H1 (cell line): ENCODE results near the gene IGSF23.

ENCODE experiments used
- BRCA1 ChIP-seq: IDR thresholded peaks from 2 replicates; pipeline ENCODE4 v1.6.1; 2012; ENCODE audit warnings: low read depth, low read length, improper control_type of control experiment
- CEBPB ChIP-seq: IDR thresholded peaks from 2 replicates; pipeline ENCODE4 v1.6.1; 2012; ENCODE audit warnings: low read depth, low read length
- CTCF ChIP-seq, 3 experiments: IDR thresholded peaks; 1 replicate in 2 of 3; 2 replicates in 1 of 3; pipeline versions ENCODE4 v1.5.1 to v1.6.1; 2011; ENCODE audit warnings: low read length in 3 of 3, mild to moderate bottlenecking in 3 of 3, inconsistent platforms in 2 of 3, low read depth in 1 of 3, moderate library complexity in 1 of 3; ENCODE audit not compliant: insufficient read depth in 1 of 3; ENCODE audit errors: control extremely low read depth in 1 of 3
- EP300 ChIP-seq, 2 experiments: IDR thresholded peaks; 1 replicate in 1 of 2; 2 replicates in 1 of 2; pipeline ENCODE4 v1.6.1; 2011 to 2012; ENCODE audit warnings: low read depth in 2 of 2, low read length in 2 of 2, mild to moderate bottlenecking in 2 of 2, borderline replicate concordance in 1 of 2, inconsistent platforms in 1 of 2, moderate library complexity in 1 of 2
- EZH2 ChIP-seq: fragments of 200-600 bp; sonication (generic); IDR thresholded peaks from 2 replicates; pipeline ENCODE4 v1.7.1; 2012; ENCODE audit warnings: low read depth, mild to moderate bottlenecking, moderate library complexity, low read length, inconsistent platforms; ENCODE audit not compliant: severe bottlenecking
- HDAC2 ChIP-seq, 2 experiments: fragments of 300-600 bp in 1 of 2; sonication (generic) in 1 of 2; IDR thresholded peaks; 2 replicates each; pipeline ENCODE4 v1.6.1; 2011 to 2012; ENCODE audit warnings: low read depth in 2 of 2, low read length in 2 of 2, mild to moderate bottlenecking in 2 of 2, moderate library complexity in 2 of 2, borderline replicate concordance in 1 of 2, inconsistent platforms in 1 of 2
- JUND ChIP-seq: IDR thresholded peaks from 2 replicates; pipeline ENCODE4 v1.6.1; 2011; ENCODE audit warnings: mild to moderate bottlenecking, improper control_type of control experiment, low read length
- MAX ChIP-seq: IDR thresholded peaks from 2 replicates; pipeline ENCODE4 v1.6.1; 2012; ENCODE audit warnings: inconsistent platforms
- POLR2A ChIP-seq, 2 experiments: IDR thresholded peaks; 1 replicate in 1 of 2; 2 replicates in 1 of 2; pipeline ENCODE4 v1.6.1; 2011; ENCODE audit warnings: low read depth in 2 of 2, low read length in 2 of 2, mild to moderate bottlenecking in 2 of 2; ENCODE audit errors: control extremely low read depth in 1 of 2
- POLR2AphosphoS5 ChIP-seq: IDR thresholded peaks from 2 replicates; pipeline ENCODE4 v1.6.1; 2011; ENCODE audit warnings: low read depth, low read length
- RXRA ChIP-seq: IDR thresholded peaks from 2 replicates; pipeline ENCODE4 v1.6.1; 2011; ENCODE audit warnings: low read depth, mild to moderate bottlenecking, low read length, moderate library complexity; ENCODE audit not compliant: insufficient read depth
- USF2 ChIP-seq: IDR thresholded peaks from 2 replicates; pipeline ENCODE4 v1.6.1; 2011; ENCODE audit warnings: low read length, improper control_type of control experiment
- YY1 ChIP-seq: IDR thresholded peaks from 2 replicates; pipeline ENCODE4 v1.6.1; 2011; ENCODE audit warnings: low read depth, mild to moderate bottlenecking, low read length

GRCh38 chr19:44613295-44614178, at the start of gene IGSF23:
- no peak for TF ChIP-seq EZH2
- TF ChIP-seq CTCF (IDR thresholded peaks at IDR 0.05; ENCODE audit: control extremely low read depth in 1 of 3, insufficient read depth in 1 of 3, low read depth in 1 of 3, low read length in 3 of 3): no peak
- no peak for TF ChIP-seq EP300 (IDR thresholded peaks at IDR 0.05; ENCODE audit: borderline replicate concordance in 1 of 2, low read depth in 2 of 2, low read length in 2 of 2)
- no peak for TF ChIP-seq USF2
- no peak for TF ChIP-seq POLR2AphosphoS5
- no peak for TF ChIP-seq MAX
- TF ChIP-seq RXRA: no peak
- TF ChIP-seq JUND: no peak
- no peak for TF ChIP-seq HDAC2 (IDR thresholded peaks at IDR 0.05; ENCODE audit: borderline replicate concordance in 1 of 2, low read depth in 2 of 2, low read length in 2 of 2)
- TF ChIP-seq POLR2A (IDR thresholded peaks at IDR 0.05; ENCODE audit: control extremely low read depth in 1 of 2, low read depth in 2 of 2, low read length in 2 of 2): no peak
- TF ChIP-seq YY1: no peak
- TF ChIP-seq CEBPB: no peak
- TF ChIP-seq BRCA1: no peak
